CD4-positive, CD25-positive, alpha-beta regulatory T cell (primary cell): ENCODE data around the gene ZC3H12A. TPM values are rescaled to one million over a fixed set of nuclear protein-coding genes. Genes with fewer than 3 reads are reported as not detected.
A peak's percentile ranks its signal among the peaks of the same experiment; 100 is the strongest.
"Not testable (repeated sequence)": the region's sequence is repeated elsewhere in the genome, so short reads cannot be mapped to it uniquely, and the experiment has no call there.

ENCODE experiments used
- ATAC-seq, 2 donors: fragments of 150-1000 bp; cut with Tn5 transposase; one replicate each; pipeline ENCODE4 v1.10.0; 2021; ENCODE audit warnings: low read depth in 2 of 2, moderate number of reproducible peaks in 2 of 2, moderate library complexity in 1 of 2
- DNase-seq, 3 donors: peaks; one replicate each; pipeline versions ENCODE4 v3.0.0 to v3.0.0-alpha.2; 2012 to 2022; ENCODE audit warnings: mixed read lengths in 1 of 3
- H3K27ac ChIP-seq: one replicate; pipeline ENCODE4 v1.7.0; 2013; ENCODE audit warnings: mild to moderate bottlenecking, low read length; ENCODE audit not compliant: insufficient read depth, poor library complexity, severe bottlenecking
- H3K27me3 ChIP-seq: one replicate; pipeline ENCODE4 v1.7.0; 2013; ENCODE audit warnings: low read length; ENCODE audit not compliant: control insufficient read depth, insufficient read depth
- H3K36me3 ChIP-seq: one replicate; pipeline ENCODE4 v1.7.0; 2013; ENCODE audit warnings: mild to moderate bottlenecking, low read length, moderate library complexity; ENCODE audit not compliant: control insufficient read depth, insufficient read depth
- H3K4me1 ChIP-seq: 2 replicates; pipeline ENCODE4 v1.7.0; 2013; ENCODE audit warnings: mild to moderate bottlenecking, low read length; ENCODE audit not compliant: insufficient read depth, control insufficient read depth, poor library complexity, severe bottlenecking
- H3K4me3 ChIP-seq: one replicate; pipeline ENCODE4 v1.7.0; 2013; ENCODE audit warnings: low read depth, mild to moderate bottlenecking, low read length, moderate library complexity
- H3K9me3 ChIP-seq, 2 experiments: 1 replicate in 1 of 2; 2 replicates in 1 of 2; pipeline ENCODE4 v1.7.0; 2013; ENCODE audit warnings: low read length in 2 of 2, mild to moderate bottlenecking in 1 of 2, moderate library complexity in 1 of 2; ENCODE audit not compliant: control insufficient read depth in 2 of 2
- H3K27ac Mint-ChIP-seq, 3 donors: one replicate each; pipeline ENCODE4 v1.8.0; 2020 to 2022; ENCODE audit warnings: mild to moderate bottlenecking in 3 of 3, mixed read lengths in 3 of 3, moderate library complexity in 2 of 3
- H3K27me3 Mint-ChIP-seq: one replicate; pipeline ENCODE4 v1.8.0; 2022; ENCODE audit warnings: mild to moderate bottlenecking, mixed read lengths
- H3K36me3 Mint-ChIP-seq: one replicate; pipeline ENCODE4 v1.8.0; 2020; ENCODE audit warnings: mixed read lengths
- H3K4me1 Mint-ChIP-seq, 4 donors: one replicate each; pipeline ENCODE4 v1.8.0; 2020 to 2022; ENCODE audit warnings: mixed read lengths in 4 of 4, mild to moderate bottlenecking in 1 of 4
- H3K4me3 Mint-ChIP-seq, 4 donors: one replicate each; pipeline ENCODE4 v1.8.0; 2020 to 2022; ENCODE audit warnings: mild to moderate bottlenecking in 4 of 4, mixed read lengths in 4 of 4, moderate library complexity in 3 of 4
- H3K9me3 Mint-ChIP-seq, 7 donors: one replicate each; pipeline ENCODE4 v1.8.0; 2020 to 2022; ENCODE audit warnings: mixed read lengths in 7 of 7, mild to moderate bottlenecking in 3 of 7, moderate library complexity in 2 of 7
- polyA plus RNA-seq, 4 donors: library from polyadenylated mRNA; unstranded; fragments of 300-500 nt; fragmentation: Illumina TruSeq; gene quantifications; one replicate each; pipeline ENCODE4 v1.2.3, GENCODE V29; 2021
- total RNA-seq: library from RNA; stranded (reverse); gene quantifications from one replicate; pipeline ENCODE4 v1.2.3, GENCODE V29; 2022

Gene ZC3H12A
- total and polyA plus RNA-seq, 5 donors from 2014 or later, result 9.9 to 205 (median 13.3) TPM

- peaks cover 73% of the 10 kb centered on the region for H3K36me3 ChIP-seq
- H3K27ac ChIP-seq, result no peak overlapping the region
- H3K4me3 ChIP-seq, result no peak overlapping the region
- no peaks in the 10 kb centered on the region for H3K9me3 ChIP-seq
- H3K27me3 ChIP-seq, result no peaks in the 10 kb centered on the region
- Mint-ChIP-seq H3K27me3 (no peaks in the 10 kb centered on the region), H3K27ac (no peak overlapping the region), H3K4me3 (no peak overlapping the region), H3K9me3 (no peaks in the 10 kb centered on the region), H3K4me1 (peaks cover 5 to 25% (median 18%) of the 10 kb centered on the region in 4 donors), H3K36me3 (peaks cover 28% of the 10 kb centered on the region)
- no peaks in the 10 kb centered on the region for H3K4me1 ChIP-seq
- ATAC-seq, result no peak
- no peak for DNase-seq
Measured at GRCh38 chr1:37502104-37502503, 27.7 kb downstream of the ZC3H12A start.

- H3K9me3 ChIP-seq, DNase-seq, H3K27ac ChIP-seq, H3K4me3 ChIP-seq, ATAC-seq, H3K4me3 Mint-ChIP-seq, H3K9me3 Mint-ChIP-seq, H3K27me3 ChIP-seq, H3K4me1 ChIP-seq, H3K27me3 Mint-ChIP-seq: not testable (repeated sequence)
- Mint-ChIP-seq H3K4me1 (peaks cover 5 to 27% (median 19%) of the 10 kb centered on the region in 4 donors), H3K36me3 (peaks cover 34% of the 10 kb centered on the region), H3K27ac (peak overlapping the region in 1 of 3 donors; percentile 71)
- peaks cover 77% of the 10 kb centered on the region for H3K36me3 ChIP-seq
Measured at GRCh38 chr1:37502791-37503190, 28.4 kb downstream of the ZC3H12A start.

- Histone ChIP-seq H3K27ac (no peak overlapping the region), H3K4me1 (peaks cover 7% of the 10 kb centered on the region), H3K9me3 (no peaks in the 10 kb centered on the region), H3K4me3 (no peak overlapping the region), H3K36me3 (peaks cover 69% of the 10 kb centered on the region), H3K27me3 (no peaks in the 10 kb centered on the region)
- DNase-seq, result no peak
- peak overlapping the region in 1 of 3 donors; percentile 38 for H3K27ac Mint-ChIP-seq
- no peak for ATAC-seq
- H3K9me3 Mint-ChIP-seq, result peaks cover 0 to 1% (median 0%) of the 10 kb centered on the region in 7 donors
- H3K36me3 Mint-ChIP-seq, result peaks cover 38% of the 10 kb centered on the region
- no peak overlapping the region for H3K4me3 Mint-ChIP-seq
- peaks cover 5 to 32% (median 24%) of the 10 kb centered on the region in 4 donors for H3K4me1 Mint-ChIP-seq
- H3K27me3 Mint-ChIP-seq, result no peaks in the 10 kb centered on the region
Measured at GRCh38 chr1:37506740-37507139, 32.4 kb downstream of the ZC3H12A start.

- Histone ChIP-seq H3K27me3 (no peaks in the 10 kb centered on the region), H3K4me3 (no peak overlapping the region), H3K4me1 (peaks cover 27% of the 10 kb centered on the region), H3K27ac (no peak overlapping the region), H3K36me3 (peaks cover 55% of the 10 kb centered on the region), H3K9me3 (no peaks in the 10 kb centered on the region)
- Mint-ChIP-seq H3K4me3 (no peak overlapping the region), H3K36me3 (peaks cover 35% of the 10 kb centered on the region), H3K27me3 (no peaks in the 10 kb centered on the region), H3K4me1 (peaks cover 10 to 46% (median 36%) of the 10 kb centered on the region in 4 donors), H3K9me3 (peaks cover 0 to 1% (median 0%) of the 10 kb centered on the region in 7 donors), H3K27ac (peak overlapping the region in 1 of 3 donors; percentile 4)
- no peak for ATAC-seq
- no peak for DNase-seq
Measured at GRCh38 chr1:37509181-37509580, 34.8 kb downstream of the ZC3H12A start.

GRCh38 chr1:37513795-37514349 lies 39.5 kb downstream of the ZC3H12A start:
- no peaks in the 10 kb centered on the region for H3K27me3 Mint-ChIP-seq
- peaks cover 17 to 45% (median 39%) of the 10 kb centered on the region in 4 donors for H3K4me1 Mint-ChIP-seq
- H3K27me3 ChIP-seq, result no peaks in the 10 kb centered on the region
- peaks cover 17% of the 10 kb centered on the region for H3K36me3 ChIP-seq
- H3K27ac Mint-ChIP-seq, result peak overlapping the region; percentile 74 to 95 (median 91)
- peak; percentile 38 to 55 (median 42) for DNase-seq
- peaks cover 32% of the 10 kb centered on the region for H3K4me1 ChIP-seq
- no peaks in the 10 kb centered on the region for H3K9me3 ChIP-seq
- no peak for ATAC-seq
- H3K36me3 Mint-ChIP-seq, result peaks cover 17% of the 10 kb centered on the region
- peak overlapping the region; percentile 94 to 98 (median 96) for H3K4me3 Mint-ChIP-seq
- peak overlapping the region; percentile 84 for H3K4me3 ChIP-seq
- H3K27ac ChIP-seq, result peak overlapping the region; percentile 87
- H3K9me3 Mint-ChIP-seq, result peaks cover 0 to 1% (median 0%) of the 10 kb centered on the region in 7 donors

- DNase-seq, result peak; percentile 81 to 86 (median 85)
- peaks cover 11% of the 10 kb centered on the region for H3K36me3 ChIP-seq
- no peaks in the 10 kb centered on the region for H3K27me3 ChIP-seq
- no peaks in the 10 kb centered on the region for H3K27me3 Mint-ChIP-seq
- ATAC-seq, result peak; percentile 96
- peaks cover 11% of the 10 kb centered on the region for H3K36me3 Mint-ChIP-seq
- H3K4me3 ChIP-seq, result peak within 1 kb of the TSS; percentile 91
- H3K27ac ChIP-seq, result peak within 1 kb of the TSS; percentile 87
- peaks cover 32% of the 10 kb centered on the region for H3K4me1 ChIP-seq
- H3K9me3 Mint-ChIP-seq, result peaks cover 0 to 2% (median 0%) of the 10 kb centered on the region in 7 donors
- no peaks in the 10 kb centered on the region for H3K9me3 ChIP-seq
- H3K4me1 Mint-ChIP-seq, result peaks cover 20 to 45% (median 36%) of the 10 kb centered on the region in 4 donors
- peak within 1 kb of the TSS; percentile 94 to 98 (median 97) for H3K4me3 Mint-ChIP-seq
- peak within 1 kb of the TSS; percentile 96 to 99 (median 98) for H3K27ac Mint-ChIP-seq
Measured at GRCh38 chr1:37514350-37515184, 40.2 kb downstream of the ZC3H12A start, which contains the start of gene MEAF6. Gene MEAF6, minus strand, starts transcription at chr1:37514766. Its CDS starts 20 bp downstream, at chr1:37514746.

- ATAC-seq (no peak), DNase-seq (no peak)
- H3K4me1 ChIP-seq, result peaks cover 32% of the 10 kb centered on the region
- peaks cover 20 to 49% (median 39%) of the 10 kb centered on the region in 4 donors for H3K4me1 Mint-ChIP-seq
- no peaks in the 10 kb centered on the region for H3K27me3 ChIP-seq
- peak overlapping the region; percentile 87 for H3K27ac ChIP-seq
- peak overlapping the region; percentile 96 to 99 (median 98) for H3K27ac Mint-ChIP-seq
- H3K9me3 Mint-ChIP-seq, result peaks cover 0 to 2% (median 0%) of the 10 kb centered on the region in 7 donors
- H3K36me3 Mint-ChIP-seq, result peaks cover 11% of the 10 kb centered on the region
- H3K36me3 ChIP-seq, result peaks cover 11% of the 10 kb centered on the region
- no peaks in the 10 kb centered on the region for H3K27me3 Mint-ChIP-seq
- H3K9me3 ChIP-seq, result no peaks in the 10 kb centered on the region
- peak overlapping the region; percentile 93 to 97 (median 95) for H3K4me3 Mint-ChIP-seq
- H3K4me3 ChIP-seq, result peak overlapping the region; percentile 91
Measured at GRCh38 chr1:37515185-37516034, 41.0 kb downstream of the ZC3H12A start.
